Activated gamma-delta T cell treated with Interleukin-2 at 50 U/mL for 16 hours (primary cell): ENCODE results near the gene TPRG1.

Experiments
- DNase-seq: peaks from one replicate; pipeline ENCODE4 v3.0.0-alpha.2; 2020

Gene TPRG1

GRCh38 chr3:189363590-189364255, 192.0 kb downstream of the TPRG1 start:
- no peak for DNase-seq

- DNase-seq: no peak
These were observed 194.1 kb downstream of the TPRG1 start for GRCh38 chr3:189365609-189366564.

DNA sequence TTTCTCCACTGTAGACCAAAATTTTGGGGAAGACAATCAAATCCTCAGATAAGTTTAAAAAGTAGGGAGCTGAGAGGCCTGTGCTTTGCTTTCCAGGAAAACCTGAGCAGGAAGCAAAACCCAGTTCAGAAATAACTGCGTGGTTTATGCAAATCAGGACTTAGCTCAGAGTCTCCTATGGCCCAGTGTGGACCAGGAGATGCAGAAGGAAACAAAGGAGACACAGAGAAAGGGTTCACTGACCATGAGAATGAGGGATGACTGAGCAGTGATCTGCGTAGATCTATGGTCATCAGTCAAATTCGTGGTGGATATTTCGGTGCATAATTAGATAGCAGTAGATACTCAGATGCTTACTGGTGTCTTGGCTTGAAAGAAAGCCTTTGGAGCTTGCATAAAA, 196.6 kb downstream of the TPRG1 start:
- DNase-seq: no peak

GRCh38 chr3:189369636-189370035, 197.9 kb downstream of the TPRG1 start:
- DNase-seq: no peak

- DNase-seq: no peak
These were observed 200.5 kb downstream of the TPRG1 start for GRCh38 chr3:189372243-189372642.
